Activated gamma-delta T cell (primary cell): Measurements from ENCODE around the gene SLC35D3.
"Not testable (repeated sequence)": the region's sequence is repeated elsewhere in the genome, so short reads cannot be mapped to it uniquely, and the experiment has no call there.

Experiments used
- DNase-seq: peaks from one replicate; lab custom pipeline; 2025; lab: John Stamatoyannopoulos, UW
- total RNA-seq, 2 donors: gene quantifications; one replicate each; lab custom pipeline; 2026; lab: John Stamatoyannopoulos, UW

SLC35D3 gene, protein sequence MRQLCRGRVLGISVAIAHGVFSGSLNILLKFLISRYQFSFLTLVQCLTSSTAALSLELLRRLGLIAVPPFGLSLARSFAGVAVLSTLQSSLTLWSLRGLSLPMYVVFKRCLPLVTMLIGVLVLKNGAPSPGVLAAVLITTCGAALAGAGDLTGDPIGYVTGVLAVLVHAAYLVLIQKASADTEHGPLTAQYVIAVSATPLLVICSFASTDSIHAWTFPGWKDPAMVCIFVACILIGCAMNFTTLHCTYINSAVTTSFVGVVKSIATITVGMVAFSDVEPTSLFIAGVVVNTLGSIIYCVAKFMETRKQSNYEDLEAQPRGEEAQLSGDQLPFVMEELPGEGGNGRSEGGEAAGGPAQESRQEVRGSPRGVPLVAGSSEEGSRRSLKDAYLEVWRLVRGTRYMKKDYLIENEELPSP
- total RNA-seq, result 0 to 0.04 reads per million in 2 donors

DNA sequence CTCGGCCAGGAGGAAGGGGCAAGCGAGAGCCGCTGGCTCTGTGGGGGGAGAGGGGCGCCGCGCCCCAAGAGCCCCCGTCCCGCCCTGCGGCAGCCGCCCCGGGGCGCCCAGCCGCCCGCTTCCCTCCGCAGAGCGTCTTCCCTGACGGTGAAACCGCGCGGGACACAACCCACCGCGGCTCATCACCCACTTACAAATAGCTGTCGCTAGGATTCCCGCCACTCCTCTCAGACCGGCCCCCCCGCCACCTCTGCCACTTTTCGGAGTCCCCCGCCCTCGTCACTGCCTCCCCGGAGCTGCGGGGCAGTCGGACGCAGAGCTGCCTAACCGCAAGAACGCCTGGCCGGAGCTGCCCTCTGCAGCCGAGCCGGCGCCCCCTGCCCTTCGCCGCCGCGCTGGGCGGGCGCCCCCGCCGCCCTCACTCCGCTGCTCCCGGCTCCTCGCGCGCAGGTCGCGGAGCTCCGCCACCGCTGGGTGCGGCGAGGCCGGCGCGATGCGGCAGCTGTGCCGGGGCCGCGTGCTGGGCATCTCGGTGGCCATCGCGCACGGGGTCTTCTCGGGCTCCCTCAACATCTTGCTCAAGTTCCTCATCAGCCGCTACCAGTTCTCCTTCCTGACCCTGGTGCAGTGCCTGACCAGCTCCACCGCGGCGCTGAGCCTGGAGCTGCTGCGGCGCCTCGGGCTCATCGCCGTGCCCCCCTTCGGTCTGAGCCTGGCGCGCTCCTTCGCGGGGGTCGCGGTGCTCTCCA is at the start of gene SLC35D3:
Gene SLC35D3, plus strand, starts transcription at position 366 of the 749 bp plus-strand sequence. Its CDS starts 128 bp downstream, at position 494.
- no peak for DNase-seq

DNA sequence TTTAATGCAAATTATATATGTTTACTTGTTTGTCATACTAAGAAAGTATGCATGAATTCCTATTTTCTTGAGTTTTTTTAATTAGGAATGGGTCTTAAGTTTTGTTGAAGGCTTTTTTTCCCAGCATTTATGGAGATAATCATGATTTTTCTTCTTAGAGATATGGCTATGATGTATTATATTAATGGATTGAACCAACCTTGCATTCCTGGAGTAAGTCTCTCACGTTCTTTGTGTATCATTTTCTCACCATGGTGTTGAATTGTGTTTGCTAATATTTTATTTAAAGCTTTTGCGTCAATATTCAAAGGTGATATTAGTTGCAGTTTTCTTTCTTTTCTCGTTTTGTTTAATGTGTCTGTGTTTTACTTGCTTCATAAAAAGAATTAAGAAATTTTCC is 48.4 kb upstream of the SLC35D3 start:
- no peak for DNase-seq

DNA sequence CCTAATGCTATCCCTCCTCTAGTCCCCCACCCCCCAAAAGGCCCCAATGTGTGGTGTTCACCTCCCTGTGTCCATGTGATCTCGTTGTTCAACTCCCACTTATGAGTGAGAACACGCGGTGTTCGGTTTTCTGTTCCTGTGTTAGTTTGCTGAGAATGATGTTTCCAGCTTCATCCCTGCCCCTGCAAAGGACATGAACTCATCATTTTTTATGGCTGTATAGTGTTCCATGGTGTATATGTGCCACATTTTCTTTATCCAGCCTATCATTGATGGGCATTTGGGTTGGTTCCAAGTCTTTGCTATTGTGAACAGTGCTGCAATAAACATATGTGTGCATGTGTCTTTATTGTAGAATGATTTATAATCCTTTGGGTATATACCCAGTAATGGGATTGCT is 45.6 kb upstream of the SLC35D3 start:
- DNase-seq, result not testable (repeated sequence)

DNA sequence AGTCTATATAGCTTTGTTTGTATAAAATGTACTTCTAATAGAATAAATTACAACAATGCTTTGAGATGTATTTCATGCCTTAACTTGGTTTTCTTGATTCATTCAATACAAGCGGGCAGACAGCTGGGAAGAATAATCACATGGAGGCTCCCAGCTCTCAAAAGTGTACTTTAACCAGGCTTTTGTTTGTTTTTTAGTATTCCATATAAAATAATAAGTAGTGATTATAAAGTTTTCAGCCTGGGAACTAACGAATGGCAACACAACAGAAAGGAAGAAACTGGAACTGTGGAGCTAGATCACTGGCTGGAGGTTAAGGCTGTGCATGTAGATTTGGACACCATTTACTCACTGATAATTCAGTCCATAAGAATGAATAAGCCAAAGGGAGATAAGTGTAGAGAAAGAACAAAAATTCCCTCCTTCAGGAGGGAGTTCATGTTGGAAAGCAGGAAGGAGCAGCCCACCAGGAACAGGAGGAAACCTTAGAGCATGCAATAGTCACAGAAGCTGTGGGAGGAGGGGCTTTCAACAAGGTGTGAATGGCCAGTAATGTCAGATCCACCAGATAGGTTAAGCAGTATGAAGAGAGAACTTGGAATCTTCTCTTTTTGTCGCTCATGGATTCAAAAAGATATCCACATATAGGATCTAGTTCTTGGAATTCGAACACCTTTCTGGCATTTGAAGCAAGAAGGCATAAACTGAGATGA is 41.2 kb upstream of the SLC35D3 start:
- no peak for DNase-seq

DNA sequence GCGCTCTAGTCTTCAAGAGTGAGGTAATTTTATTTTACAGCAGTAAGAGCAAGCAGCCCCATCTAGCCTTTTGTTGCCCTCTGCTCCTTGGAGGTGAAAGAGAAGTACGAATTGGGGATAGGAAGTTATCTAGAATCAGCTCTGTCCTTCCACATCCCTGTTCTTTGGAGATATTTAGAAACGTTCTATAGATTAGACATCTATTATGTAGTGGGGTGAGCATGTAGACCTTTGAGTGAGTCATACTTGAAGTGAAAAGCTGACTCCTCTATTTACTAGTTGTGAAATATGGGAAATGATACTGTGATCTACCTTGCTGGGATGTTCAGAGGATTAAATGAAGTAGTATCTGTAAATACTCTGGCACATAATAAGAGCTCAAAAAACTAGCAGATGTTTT is 36.0 kb upstream of the SLC35D3 start:
- DNase-seq, result no peak

DNA sequence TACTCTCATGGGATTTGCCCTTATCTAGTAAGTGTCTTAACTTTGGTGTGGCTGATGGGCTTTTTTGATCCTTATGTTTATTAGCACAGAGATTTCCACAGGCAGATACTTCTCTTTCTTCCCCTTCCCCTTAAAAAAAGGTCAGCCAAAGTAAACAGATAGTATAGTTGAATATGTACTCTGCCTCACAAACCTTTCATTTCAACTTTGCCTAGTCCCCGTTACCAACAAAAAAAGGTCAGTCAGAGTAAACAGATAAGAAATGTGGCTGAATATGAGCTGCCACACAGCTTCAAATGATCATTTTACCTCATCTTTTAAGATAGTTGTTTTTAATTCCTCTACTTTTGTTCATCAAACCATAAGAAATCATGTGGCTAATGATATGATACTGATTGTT is 34.1 kb upstream of the SLC35D3 start:
- DNase-seq, result no peak

DNA sequence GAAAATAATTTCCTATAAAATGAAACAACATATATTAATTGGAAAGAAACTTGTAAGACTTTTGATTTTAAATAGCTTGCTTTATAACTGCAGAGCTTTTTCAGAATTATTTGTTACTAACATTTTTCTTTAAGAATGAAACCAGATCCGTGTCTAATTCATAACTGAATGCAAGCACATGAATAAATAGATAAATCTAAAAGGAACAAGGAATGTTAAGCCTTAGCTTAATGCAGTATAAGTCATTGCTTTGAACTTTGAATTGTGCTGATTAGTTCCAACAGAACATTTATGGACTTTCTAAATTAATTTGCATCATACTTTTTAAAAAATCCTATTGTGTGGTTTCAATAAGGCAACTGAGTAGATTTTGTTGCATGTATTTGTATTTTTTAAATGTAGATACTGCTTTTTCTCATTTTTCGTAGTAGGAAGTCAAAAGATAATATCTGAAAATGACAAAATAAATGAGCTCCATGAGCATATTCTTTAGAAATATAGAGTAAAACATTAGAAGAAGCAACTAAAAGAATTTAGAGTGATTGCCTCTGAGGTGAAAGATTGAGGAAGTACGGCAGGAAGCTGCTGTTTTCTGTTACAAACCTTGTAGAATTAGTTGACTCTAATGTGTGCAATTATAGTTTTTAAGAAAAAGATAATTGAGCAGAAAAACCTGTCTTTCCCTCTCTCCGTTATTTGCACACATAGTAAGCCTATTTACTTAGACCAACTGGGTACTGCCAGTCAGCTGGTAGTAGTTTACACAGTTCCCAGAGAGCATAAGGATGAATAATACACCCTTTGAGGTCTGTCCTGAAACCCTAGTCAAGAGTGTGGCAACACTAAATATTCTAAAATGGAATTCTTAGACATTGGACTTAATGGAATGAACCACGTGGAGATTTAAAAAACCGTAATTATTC is 32.6 kb upstream of the SLC35D3 start:
- DNase-seq, result no peak

DNA sequence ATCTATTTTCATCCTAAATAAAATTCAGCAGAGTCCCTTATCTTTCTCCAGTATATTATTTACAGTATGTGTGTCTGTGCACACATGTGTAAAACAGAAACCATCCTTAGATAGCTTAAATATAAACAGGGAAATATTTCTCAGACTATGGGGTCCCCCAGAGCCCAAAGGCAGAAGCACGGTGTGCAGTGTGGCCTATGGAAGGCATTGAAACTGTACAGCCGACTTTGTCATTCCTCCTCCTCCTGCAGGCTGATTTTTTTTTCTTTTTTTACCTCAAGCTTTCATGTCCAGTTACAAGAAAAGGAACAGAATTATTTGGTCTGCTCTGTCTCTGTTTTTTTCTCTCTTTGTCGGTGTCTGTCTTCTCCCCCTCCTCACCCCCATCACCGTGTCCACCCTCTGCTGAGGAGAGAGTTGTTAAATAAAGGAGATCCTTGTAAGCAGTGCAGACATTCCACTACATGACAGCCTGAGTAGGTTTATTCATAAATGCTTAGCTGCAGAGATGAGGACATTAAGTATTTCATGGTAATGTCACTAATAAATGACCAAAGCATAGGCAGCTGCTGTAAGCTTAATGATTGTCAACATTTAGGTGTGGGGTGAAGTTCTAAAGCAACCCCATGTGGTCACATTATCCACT is 31.8 kb upstream of the SLC35D3 start:
- DNase-seq, result no peak

DNA sequence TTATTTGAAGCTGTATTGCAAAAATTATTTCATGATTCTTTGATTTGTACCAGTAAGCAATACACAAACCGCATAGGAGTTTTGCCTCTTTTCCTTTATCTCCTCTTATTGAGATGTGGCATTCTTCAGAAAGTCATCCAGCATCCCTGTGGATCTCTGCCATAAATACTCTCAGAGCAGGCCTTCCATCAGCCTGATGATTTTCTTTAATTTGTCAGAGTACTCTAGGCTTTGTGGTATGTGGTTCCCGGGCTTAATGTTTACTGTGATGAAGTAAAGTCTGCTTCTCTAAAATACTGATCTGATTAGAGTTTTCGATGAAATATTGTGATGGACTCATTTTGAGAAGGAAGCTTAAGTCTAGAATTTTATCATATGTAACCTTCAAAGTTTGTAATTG is 31.1 kb upstream of the SLC35D3 start:
- DNase-seq, result no peak

DNA sequence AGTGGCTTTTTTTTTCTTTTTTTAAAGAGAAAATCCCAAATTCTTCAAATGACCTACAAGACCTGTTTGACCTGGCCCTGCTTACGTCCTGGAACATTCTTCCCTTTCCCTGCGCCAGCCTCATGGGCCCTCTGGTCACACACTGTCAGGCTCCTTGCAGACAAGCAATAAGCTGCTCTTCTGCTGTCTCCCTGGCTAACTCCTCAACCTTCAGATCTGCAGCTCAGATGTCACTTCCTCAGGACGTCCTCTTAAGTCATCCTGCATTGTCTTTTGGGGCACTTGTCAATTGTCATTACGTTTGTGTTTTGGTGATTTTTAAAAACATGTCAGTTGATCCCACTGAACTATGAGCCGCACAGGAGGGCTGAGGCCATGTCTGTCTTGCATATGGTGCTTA is 28.9 kb upstream of the SLC35D3 start:
- DNase-seq, result no peak

DNA sequence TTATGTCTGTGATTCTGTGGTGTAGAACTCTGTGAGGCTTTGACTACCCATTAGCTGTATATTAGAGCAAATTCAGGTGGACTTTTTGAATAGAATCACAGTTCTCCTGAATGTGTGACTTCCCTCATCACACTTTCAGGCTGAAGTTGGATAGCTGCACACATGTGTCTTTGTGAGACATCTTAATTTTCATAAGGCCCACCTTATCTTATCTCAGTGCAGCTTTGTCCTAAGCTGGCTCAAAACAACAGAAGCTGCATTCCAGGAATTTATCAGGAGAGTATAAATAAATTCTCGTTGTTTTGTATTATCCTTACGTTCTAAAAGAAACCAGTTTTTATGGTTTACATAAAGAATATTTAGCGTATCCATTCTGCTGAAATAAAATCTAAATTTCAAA is 26.2 kb upstream of the SLC35D3 start:
- DNase-seq, result no peak

DNA sequence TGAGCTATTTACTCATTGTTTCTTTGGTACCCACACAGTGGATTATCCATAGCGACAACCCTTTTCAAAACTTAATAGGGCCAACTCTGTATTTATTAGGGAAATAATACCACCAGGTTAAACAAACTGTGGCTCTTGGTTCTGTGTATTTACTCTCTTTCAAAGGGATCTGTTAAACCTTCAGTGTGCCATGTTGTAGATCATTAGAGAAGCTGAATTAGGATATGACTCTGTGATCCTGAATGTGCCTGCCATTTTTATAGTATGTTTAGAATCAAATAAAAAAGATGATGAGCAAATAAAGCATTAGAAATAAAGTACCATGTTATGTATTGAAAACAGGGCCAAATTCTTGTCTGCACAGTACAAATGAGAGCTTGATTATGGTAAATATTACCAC is 25.0 kb upstream of the SLC35D3 start:
- DNase-seq, result no peak

DNA sequence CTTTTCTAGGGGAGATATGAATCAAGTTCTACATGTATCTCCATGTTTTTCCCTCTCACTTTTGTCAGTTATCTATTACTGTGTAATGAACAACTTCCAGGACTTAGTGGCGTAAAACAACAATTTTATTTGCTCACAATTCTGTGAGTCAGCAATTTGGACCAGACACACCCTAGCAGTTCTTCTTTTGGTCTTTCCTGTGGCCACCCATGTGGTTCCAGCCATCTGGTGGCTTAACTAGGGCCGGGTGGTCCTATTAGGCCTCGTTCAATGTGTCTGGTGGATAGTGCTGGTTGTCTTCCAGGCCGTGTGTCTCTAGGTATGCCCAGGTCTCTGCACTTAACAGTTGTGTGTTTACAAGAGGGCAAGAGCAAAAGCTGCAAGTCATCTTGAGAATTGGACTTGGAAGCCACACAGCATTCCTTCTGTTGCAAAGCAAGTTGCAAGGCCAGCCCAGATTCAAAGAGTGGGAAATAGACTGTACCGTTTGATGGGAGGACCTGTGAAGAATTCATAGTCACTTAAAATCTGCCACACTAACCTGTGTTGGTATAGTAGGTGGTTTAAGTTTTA is 20.8 kb upstream of the SLC35D3 start:
- no peak for DNase-seq

DNA sequence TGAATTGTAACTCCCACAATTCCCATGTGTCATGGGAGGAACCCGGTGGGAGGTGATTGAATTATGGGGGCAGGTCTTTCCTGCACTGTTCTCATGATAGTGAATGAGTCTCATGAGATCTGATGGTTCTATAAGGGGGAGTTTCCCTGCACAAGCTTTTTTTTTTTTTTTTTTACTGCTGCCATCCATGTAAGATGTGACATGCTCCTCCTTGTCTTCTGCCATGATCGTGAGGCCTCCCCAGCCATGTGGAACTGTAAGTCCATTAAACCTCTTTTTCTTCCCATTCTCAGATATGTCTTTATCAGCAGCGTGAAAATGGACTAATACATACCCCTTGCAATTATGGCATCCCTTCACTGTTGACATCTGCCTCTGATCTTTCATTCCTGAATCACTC is 17.6 kb upstream of the SLC35D3 start:
- not testable (repeated sequence) for DNase-seq

DNA sequence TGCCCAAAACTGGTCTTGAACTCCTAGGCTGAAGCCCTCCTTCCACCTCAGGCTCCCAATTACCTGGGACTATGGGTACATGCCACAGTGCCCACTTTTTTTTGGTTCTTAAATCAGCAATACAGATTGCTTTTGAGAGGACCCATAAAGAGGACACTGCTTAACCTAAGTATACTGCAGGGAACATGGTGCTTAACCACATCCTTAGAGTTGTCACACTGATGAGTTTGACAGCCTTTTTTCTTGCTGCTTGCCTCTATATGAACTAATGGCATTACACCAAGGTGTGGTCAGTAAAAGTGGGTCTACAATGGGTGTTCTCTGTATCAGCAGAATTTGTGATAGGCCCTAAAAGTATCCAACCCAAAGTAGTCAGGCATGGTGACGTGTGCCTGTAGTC is 7.2 kb upstream of the SLC35D3 start:
- DNase-seq, result no peak

DNA sequence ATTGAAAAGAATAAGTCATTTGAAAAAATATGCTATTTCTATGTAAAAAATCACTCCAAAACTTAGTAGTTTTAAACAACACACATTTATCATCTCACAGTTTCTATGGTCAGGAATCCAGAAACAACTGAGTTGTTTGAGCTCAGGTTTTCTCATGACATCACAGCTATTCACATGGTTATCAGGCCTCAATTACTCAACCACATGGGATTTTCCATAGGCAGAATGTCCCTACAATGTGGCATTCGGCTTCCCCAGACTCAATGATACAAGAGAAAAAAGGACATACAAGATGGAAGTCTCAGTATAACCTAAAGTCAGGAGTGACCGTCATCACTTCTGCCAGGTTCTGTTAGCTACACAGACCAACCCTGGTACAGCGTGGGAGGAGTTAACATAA is 3.4 kb upstream of the SLC35D3 start:
- no peak for DNase-seq

DNA sequence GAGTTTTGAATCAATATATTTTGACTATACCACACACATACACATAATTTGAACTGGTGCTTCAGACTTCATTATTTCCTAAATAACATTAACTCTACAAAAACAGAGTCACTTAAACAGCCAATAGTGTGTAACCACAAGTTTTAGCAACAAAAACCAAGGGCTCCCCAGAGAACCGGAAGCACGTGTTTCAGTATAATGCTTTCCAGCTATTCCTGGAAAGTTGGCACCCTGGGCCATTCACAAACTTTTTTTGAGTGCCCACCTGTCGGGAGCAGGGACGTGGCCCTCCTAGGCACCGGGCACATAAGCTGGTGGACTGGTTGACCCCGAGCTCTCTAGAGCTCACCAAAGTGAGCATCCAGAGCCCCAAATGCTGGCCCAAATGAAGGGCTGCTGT is 1.9 kb upstream of the SLC35D3 start:
- no peak for DNase-seq

DNA sequence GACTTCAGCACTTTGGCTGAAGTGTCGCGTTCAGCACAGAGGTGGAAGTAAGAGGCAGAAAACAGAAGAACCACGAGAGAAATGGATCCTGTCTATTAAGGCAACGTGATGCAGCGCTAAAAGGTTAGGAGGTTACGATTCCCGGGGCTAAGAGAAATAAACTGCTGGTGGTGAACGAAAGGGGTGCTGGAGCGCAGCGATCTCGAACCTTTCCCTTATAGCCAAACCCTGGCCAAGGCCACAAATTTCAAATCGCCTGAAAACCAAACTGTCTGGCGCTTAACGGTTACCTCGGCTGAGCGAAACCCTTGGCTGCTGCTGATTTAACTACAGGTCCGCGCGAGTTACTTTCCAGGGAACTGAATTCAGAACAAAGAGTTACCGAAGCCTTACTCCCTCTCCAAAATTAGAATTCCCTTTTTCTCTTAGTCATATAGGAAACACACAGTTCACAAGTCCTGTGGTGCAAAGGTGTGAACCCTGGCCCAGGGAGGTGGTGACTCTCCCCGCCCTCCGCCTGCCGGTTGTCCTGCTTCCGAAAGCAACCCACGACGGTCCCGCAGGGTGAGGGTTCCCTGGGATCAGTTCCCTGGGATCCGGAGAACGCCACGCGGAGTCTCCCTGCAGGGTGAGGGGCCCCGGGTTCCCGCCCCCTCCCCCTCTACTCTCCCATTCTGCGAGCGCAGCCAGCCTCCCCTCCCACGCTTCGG is 1.3 kb upstream of the SLC35D3 start:
- no peak for DNase-seq

DNA sequence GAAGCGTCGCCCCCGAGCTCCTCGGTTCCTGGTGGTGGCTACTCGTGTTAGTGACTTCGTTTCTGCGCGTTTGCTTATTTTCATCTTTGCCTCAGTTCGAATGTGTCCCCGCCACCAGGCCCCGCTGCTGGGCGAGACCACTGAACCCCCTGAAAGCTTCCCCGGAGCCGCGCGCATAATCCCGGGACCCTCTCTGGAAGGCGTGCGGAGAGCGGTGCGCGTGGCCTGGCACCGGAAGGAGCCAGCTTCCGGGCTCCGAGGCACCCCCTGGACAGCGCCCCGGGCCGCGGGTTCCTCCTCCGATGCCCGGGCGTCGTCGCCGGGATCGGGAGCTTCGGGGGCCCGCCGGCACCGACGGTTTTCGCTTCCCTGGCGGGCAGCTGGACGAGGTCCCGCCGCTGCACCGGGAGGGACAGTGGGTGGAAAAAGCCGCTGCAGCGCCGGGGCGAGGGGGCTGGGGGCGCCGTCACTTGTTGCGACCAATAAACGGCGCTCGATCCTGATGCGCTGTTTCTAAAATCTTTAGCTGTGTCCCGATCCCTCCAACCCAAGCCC is 643 bp upstream of the SLC35D3 start:
- DNase-seq, result no peak

DNA sequence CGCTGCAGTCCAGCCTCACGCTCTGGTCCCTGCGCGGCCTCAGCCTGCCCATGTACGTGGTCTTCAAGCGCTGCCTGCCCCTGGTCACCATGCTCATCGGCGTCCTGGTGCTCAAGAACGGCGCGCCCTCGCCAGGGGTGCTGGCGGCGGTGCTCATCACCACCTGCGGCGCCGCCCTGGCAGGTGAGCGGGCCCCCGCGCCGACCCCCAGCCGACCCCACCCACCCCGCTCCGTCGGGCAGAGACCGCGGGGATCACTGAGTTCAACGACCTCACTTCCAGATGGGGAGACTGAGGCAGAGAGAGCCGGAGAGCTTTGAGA is 545 bp downstream of the SLC35D3 start:
- DNase-seq, result no peak
